ENCODE measurements around the gene PEX26. TPM values are rescaled to one million over a fixed set of nuclear protein-coding genes. Genes with fewer than 3 reads are reported as not detected.

Gene PEX26
- total and polyA plus RNA-seq, 4 donors, result 3.5 to 21.0 (median 16.9) TPM

GRCh38 chr22:18096823-18097222 is 19.0 kb downstream of the PEX26 start:
- H3K4me3 ChIP-seq (ENCODE audit: low read depth in 1 of 3, low read length in 3 of 3), result no peak overlapping the region
- 77% methylated on average over 3 of the region's 3 CpGs for WGBS
- H3K9ac ChIP-seq (ENCODE audit: low read depth in 1 of 2, low read length in 2 of 2), result no peak overlapping the region
- DNase-seq (ENCODE audit: low spot score), result no peak
- no peaks in the 10 kb centered on the region for H3K27me3 ChIP-seq (ENCODE audit: control insufficient read depth in 4 of 4, insufficient read depth in 4 of 4, low read length in 3 of 4)
- H3K9me3 ChIP-seq (ENCODE audit: control insufficient read depth in 4 of 4, low read length in 3 of 4), result no peaks in the 10 kb centered on the region
- TF ChIP-seq JUND (IDR thresholded peaks at IDR 0.05), result no peak
- no peak for TF ChIP-seq FOXA2 (IDR thresholded peaks at IDR 0.05)
- TF ChIP-seq NR2F2 (IDR thresholded peaks at IDR 0.05), result no peak
- TF ChIP-seq YY1 (IDR thresholded peaks at IDR 0.05), result no peak
- TF ChIP-seq FOXA1 (IDR thresholded peaks at IDR 0.05), result no peak
- no peak for TF ChIP-seq REST (IDR thresholded peaks at IDR 0.05)
- TF ChIP-seq SP1 (IDR thresholded peaks at IDR 0.05), result no peak
- no peak for TF ChIP-seq HNF4G (IDR thresholded peaks at IDR 0.05)
- no peak for TF ChIP-seq CTCF (IDR thresholded peaks at IDR 0.05; ENCODE audit: low read depth, low read length, missing input control)
- TF ChIP-seq RAD21 (IDR thresholded peaks at IDR 0.05), result no peak
- no peak for TF ChIP-seq HNF4A (conservative IDR thresholded peaks at IDR 0.05)
- no peak for TF ChIP-seq ATF3 (IDR thresholded peaks at IDR 0.05)
- no peak for TF ChIP-seq RXRA (IDR thresholded peaks at IDR 0.05)
- TF ChIP-seq EGR1 (IDR thresholded peaks at IDR 0.05; ENCODE audit: low read depth in 2 of 2), result no peak
- no peak for TF ChIP-seq TAF1 (conservative IDR thresholded peaks at IDR 0.05)
- TF ChIP-seq GABPA (IDR thresholded peaks at IDR 0.05 in 1 of 2, conservative IDR thresholded peaks at IDR 0.05 in 1 of 2), result no peak
- TF ChIP-seq ZBTB33 (IDR thresholded peaks at IDR 0.05), result no peak
- H3K36me3 ChIP-seq (ENCODE audit: control insufficient read depth in 4 of 4, insufficient read depth in 3 of 4, low read depth in 1 of 4, low read length in 3 of 4), result no peaks in the 10 kb centered on the region
- H3K4me1 ChIP-seq (ENCODE audit: control insufficient read depth in 4 of 4, insufficient read depth in 4 of 4, low read length in 3 of 4), result peaks cover 0 to 11% (median 6%) of the 10 kb centered on the region in 4 donors
- no peak overlapping the region for H3K27ac ChIP-seq (ENCODE audit: low read depth in 1 of 2, low read length in 2 of 2)

GRCh38 chr22:18100781-18101180 is 23.0 kb downstream of the PEX26 start:
- no peaks in the 10 kb centered on the region for H3K27me3 ChIP-seq (ENCODE audit: control insufficient read depth in 4 of 4, insufficient read depth in 4 of 4, low read length in 3 of 4)
- H3K27ac ChIP-seq (ENCODE audit: low read depth in 1 of 2, low read length in 2 of 2), result no peak overlapping the region
- no peak for DNase-seq (ENCODE audit: low spot score)
- 95% methylated on average over 3 of the region's 3 CpGs for WGBS
- no peak overlapping the region for H3K9ac ChIP-seq (ENCODE audit: low read depth in 1 of 2, low read length in 2 of 2)
- H3K9me3 ChIP-seq (ENCODE audit: control insufficient read depth in 4 of 4, low read length in 3 of 4), result no peaks in the 10 kb centered on the region
- no peak overlapping the region for H3K4me3 ChIP-seq (ENCODE audit: low read depth in 1 of 3, low read length in 3 of 3)
- no peaks in the 10 kb centered on the region for H3K4me1 ChIP-seq (ENCODE audit: control insufficient read depth in 4 of 4, insufficient read depth in 4 of 4, low read length in 3 of 4)
- H3K36me3 ChIP-seq (ENCODE audit: control insufficient read depth in 4 of 4, insufficient read depth in 3 of 4, low read depth in 1 of 4, low read length in 3 of 4), result no peaks in the 10 kb centered on the region
- TF ChIP-seq CTCF (IDR thresholded peaks at IDR 0.05; ENCODE audit: low read depth, low read length, missing input control) (no peak), FOXA2 (IDR thresholded peaks at IDR 0.05) (no peak), HNF4G (IDR thresholded peaks at IDR 0.05) (no peak), SP1 (IDR thresholded peaks at IDR 0.05) (no peak), ZBTB33 (IDR thresholded peaks at IDR 0.05) (no peak), GABPA (IDR thresholded peaks at IDR 0.05 in 1 of 2, conservative IDR thresholded peaks at IDR 0.05 in 1 of 2) (no peak), MAX (IDR thresholded peaks at IDR 0.05) (no peak), EGR1 (IDR thresholded peaks at IDR 0.05; ENCODE audit: low read depth in 2 of 2) (no peak)

Data from liver (tissue), 9 donors.